GDM1 (cell line): ENCODE results near the gene ADAMTS1.

Experiments
- DNase-seq: peaks from one replicate; lab custom pipeline; 2025; lab: John Stamatoyannopoulos, UW

ADAMTS1 gene

GRCh38 chr21:26812173-26812572 lies 33.0 kb downstream of the ADAMTS1 start:
- DNase-seq: no peak

GRCh38 chr21:26811482-26811881 lies 33.7 kb downstream of the ADAMTS1 start:
- DNase-seq: no peak

- DNase-seq: no peak
Observed at GRCh38 chr21:26810676-26811415, 34.4 kb downstream of the ADAMTS1 start.

- DNase-seq: no peak
Observed at GRCh38 chr21:26810266-26810665, 34.9 kb downstream of the ADAMTS1 start.

- DNase-seq: no peak
Observed at GRCh38 chr21:26809745-26810144, 35.5 kb downstream of the ADAMTS1 start.

GRCh38 chr21:26806801-26807295 lies 38.4 kb downstream of the ADAMTS1 start:
- no peak for DNase-seq

- DNase-seq: no peak
Observed at GRCh38 chr21:26804895-26805609, 40.2 kb downstream of the ADAMTS1 start.

GRCh38 chr21:26801498-26801897 lies 43.7 kb downstream of the ADAMTS1 start:
- no peak for DNase-seq

- no peak for DNase-seq
Observed at GRCh38 chr21:26800970-26801431, 44.2 kb downstream of the ADAMTS1 start.

GRCh38 chr21:26800455-26800854 lies 44.8 kb downstream of the ADAMTS1 start:
- DNase-seq: no peak

GRCh38 chr21:26800001-26800400 lies 45.2 kb downstream of the ADAMTS1 start:
- DNase-seq: no peak

- no peak for DNase-seq
Observed at GRCh38 chr21:26798856-26799751, 46.1 kb downstream of the ADAMTS1 start.

GRCh38 chr21:26797878-26798456 lies 47.2 kb downstream of the ADAMTS1 start:
- DNase-seq: no peak

GRCh38 chr21:26795866-26796329 lies 49.3 kb downstream of the ADAMTS1 start:
- DNase-seq: no peak

GRCh38 chr21:26795412-26795805 lies 49.8 kb downstream of the ADAMTS1 start:
- no peak for DNase-seq

GRCh38 chr21:26794597-26795411 lies 50.4 kb downstream of the ADAMTS1 start:
- no peak for DNase-seq

- DNase-seq: no peak
Observed at GRCh38 chr21:26790296-26790695, 54.9 kb downstream of the ADAMTS1 start.

GRCh38 chr21:26788790-26789189 lies 56.4 kb downstream of the ADAMTS1 start:
- no peak for DNase-seq
